HG03097 (cell line): ENCODE results near the gene FER1L5.

Experiments used
- ATAC-seq: cut with Tn5 transposase; IDR thresholded peaks from one replicate; pipeline ENCODE4 v1.9.1; 2021; ENCODE audit not compliant: unreplicated experiment, low FRiP score

The FER1L5 gene

DNA sequence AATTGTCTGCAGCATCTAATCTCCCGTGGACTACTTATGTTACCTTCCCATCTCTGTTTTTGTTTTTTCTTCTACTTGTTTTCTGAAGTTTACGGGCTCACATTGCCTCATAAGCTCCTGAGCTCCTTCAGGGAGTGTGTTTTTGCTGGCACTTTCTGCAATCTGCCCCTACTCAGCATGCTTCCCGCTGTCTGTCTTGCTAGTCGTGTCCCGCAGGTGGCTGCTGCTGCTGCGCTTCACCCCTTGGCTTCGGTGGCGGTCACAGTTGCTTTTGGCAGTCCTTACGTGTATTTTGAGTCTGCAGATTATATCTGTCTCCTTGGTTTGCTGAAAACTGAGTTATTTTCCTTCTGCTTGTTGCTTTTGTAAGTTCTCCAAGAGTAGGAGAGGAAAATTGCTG lies 37.3 kb downstream of the FER1L5 start:
- ATAC-seq, result no peak

GRCh38 chr2:96680561-96681141 lies 38.1 kb downstream of the FER1L5 start:
- ATAC-seq, result no peak

DNA sequence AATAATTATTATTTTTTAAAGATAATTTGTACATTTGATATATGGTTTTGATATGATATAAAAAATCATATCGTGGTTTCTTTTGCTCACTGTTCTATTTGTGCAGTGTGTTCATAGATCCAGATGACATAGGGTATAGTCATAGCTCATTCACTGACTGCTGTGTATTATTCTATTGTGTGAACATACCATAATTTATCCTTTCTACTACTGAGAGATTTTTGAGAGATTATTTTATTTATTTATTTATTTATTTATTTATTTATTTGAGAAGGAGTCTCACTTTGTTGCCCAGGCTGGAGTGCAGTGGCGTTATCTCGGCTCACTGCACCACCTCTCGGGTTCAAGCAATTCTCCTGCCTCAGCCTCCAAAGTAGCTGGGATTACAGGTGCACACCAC lies 39.0 kb downstream of the FER1L5 start:
- no peak for ATAC-seq

- ATAC-seq, result no peak
These were observed 40.7 kb downstream of the FER1L5 start for GRCh38 chr2:96683307-96683706.

DNA sequence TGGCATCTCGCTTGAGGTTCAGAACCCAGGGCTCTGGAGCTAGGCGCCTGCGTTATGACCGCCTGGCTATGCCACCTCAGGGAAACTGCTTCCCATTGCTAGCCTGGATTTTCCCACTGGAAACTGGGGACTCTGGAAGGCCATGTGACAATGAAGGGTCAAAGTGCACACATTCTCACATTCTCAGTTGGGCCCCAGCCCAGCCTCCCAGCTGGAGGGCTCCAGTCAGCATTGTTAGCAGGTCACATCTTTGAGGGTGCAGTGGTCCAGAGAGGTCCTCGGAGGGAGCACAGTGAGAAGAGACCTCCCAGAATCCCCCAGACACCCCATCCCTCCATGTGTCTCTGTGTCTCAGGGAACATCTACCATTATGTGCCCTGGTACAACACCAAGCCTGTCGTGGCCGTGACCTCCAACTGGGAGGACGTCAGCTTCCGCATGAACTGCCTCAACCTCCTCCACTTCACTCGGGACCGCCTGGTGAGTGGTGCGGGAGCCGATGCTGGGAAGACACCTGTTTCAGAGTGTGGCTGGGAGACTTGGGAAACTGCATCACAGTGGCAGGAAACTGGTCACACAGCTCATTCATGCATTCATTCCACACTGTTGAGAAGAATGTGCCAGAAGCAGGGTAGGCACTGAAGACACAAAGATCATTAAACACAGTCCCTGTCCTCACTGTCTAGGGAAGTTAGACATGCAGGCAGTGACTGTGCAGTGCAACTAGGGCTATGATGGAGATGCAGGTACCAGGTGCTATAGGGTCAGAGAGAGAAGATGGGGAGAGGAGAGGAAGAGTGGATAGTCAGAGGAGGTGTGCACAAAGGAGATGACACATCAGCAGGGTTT lies 41.6 kb downstream of the FER1L5 start:
- no peak for ATAC-seq

DNA sequence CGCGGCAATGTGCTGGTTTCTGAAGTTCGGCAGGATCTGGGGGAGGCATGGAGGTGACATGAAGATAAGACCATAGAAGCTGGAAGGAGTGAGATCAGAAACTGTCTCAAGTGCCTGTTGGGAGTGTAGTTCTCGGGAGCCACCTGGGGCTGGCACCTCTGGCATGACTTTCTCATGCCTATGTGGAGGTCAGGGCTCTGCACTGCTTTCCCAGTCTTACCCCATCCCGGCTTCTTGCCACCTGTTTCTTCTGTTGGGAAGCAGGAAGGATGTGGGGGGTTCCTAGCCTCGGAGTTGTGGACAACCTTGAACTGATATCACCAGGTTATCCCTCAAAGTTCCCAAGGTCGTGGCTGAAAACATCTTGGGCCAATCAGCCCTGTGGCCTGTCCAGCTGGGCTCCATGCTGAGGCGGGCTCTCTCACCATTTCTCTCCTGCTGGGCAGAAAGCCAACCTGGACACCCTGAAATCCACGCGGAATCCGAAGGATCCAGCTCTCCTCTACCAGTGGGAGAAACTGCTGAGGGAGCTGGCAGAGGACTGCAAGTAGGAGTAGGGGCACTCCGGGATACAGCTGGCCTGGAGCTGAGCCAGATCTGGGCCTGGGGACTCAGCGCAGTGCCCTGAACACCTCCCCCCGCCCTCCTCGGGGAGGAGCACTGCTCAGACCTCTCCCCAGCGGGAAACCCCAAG lies 42.5 kb downstream of the FER1L5 start:
- no peak for ATAC-seq

DNA sequence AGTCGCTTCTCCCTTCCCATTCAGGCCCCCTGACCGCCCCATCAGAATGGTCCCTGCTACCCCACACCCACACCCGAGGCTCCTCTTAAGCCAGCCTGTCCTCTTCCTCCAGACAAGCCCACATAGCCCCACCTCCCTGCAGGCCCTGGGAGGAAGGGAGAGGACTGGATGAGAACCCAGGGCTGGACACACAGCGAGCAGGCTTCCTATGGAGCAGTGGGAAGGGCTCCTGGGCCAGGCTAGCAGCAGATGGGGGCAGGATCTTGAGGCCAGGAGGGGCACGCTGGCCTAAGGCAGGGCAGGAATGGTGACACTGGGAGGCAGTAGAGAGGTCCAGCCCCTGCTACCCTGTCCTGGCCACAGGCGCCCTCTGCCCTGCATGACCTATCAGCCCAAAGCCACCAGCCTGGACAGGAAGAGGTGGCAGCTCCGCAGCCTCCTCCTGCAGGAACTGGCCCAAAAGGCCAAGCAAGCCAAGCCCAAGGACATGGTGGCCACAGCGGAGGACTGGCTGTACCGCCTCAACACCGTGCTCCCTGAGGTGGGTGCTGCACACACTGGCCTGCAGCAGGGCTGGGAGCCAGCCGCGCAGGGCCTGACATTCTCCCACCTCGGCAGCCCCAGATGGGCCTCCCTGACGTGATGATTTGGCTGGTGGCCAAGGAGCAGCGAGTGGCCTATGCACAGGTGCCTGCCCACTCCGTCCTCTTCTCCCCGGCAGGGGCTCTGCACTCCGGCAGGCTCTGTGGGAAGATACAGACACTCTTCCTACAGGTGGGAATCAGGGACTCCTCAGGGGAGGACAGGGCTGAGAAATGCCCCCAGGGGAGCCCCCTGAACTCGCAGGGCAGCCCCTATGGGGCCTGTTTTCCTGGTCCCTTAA lies 43.3 kb downstream of the FER1L5 start:
- ATAC-seq, result no peak

GRCh38 chr2:96687266-96687665 lies 44.7 kb downstream of the FER1L5 start:
- no peak for ATAC-seq

DNA sequence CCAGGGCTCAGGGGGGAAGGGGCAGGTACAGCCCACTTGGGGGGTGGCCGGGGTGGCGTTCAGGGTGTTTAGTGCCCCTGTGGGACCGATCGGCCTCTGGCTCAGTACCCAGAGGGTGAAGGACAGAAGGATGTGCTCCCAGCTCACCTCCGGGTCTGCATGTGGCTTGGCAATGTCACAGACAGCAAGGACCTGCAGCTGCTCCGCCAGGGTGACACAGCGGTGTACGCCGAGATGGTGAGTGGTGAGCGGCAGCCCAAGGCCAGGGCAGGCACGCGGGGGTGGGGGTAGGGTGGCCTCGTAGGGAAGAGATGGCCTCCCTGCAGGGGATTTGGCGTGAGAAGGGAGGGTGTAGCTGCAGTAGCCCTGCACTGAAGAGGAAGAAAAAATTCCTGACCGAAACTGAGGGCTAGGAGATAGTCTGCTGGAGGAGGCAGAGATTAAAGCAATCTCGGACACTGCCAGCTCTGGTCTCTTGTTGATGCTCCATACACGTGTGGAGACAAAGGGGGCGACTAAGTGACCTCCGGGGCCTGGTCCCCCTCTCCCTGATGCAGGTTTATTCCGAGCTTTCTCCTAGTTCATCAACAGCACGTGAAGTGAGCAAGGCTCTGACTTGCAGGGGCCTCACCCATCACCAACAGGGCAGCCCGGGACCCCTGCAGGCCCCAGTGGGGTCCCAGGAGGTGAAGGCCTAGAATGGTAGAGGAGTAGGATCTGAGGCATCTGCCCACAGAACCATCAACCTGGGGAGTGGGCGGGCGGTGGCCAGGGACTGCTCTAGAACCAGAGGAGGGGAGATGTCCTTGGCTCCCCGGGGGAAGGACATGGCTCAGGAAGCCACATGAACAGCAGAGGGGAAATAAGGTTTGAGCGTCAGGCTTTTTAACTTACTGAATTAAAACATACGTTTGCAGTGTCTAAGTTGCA lies 45.4 kb downstream of the FER1L5 start:
- ATAC-seq, result no peak

- ATAC-seq, result no peak
These were observed 46.3 kb downstream of the FER1L5 start for GRCh38 chr2:96688649-96689430.

- ATAC-seq, result no peak
These were observed 46.9 kb downstream of the FER1L5 start for GRCh38 chr2:96689431-96689991.

DNA sequence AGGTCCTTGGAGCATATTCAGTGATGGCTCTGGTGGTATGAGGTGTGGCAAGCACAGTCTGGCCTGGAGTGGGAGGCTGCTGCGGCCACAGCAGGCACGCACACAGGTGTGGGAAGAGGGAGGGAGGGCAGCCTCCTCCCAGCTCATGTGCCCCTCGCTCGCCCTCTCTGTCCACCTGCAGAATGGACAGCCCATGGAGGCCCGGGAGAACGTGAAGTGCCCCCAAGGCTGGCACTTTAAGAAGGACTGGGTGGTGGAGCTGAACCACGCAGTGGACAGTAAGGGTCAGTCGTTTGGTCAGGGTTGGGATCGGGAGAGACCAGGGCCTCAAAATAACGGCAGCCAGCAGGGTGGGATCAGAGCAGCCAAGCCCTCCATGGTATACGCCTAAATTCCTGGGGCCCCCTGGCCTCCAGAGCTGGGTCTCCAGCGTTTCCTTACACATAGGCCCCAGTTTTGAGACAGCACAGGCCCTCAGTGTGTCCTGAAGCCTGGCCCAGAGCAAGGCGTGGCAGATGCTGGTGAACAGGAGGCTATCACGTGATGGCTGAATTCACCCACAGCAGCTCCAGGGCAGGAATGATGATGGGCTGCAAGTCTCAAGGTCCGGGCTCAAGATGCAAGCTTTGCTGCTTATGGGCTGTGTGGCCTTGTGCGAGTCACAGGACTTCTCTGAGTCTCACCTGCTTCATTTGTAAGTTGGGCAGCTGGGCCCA lies 47.9 kb downstream of the FER1L5 start:
- ATAC-seq, result no peak

DNA sequence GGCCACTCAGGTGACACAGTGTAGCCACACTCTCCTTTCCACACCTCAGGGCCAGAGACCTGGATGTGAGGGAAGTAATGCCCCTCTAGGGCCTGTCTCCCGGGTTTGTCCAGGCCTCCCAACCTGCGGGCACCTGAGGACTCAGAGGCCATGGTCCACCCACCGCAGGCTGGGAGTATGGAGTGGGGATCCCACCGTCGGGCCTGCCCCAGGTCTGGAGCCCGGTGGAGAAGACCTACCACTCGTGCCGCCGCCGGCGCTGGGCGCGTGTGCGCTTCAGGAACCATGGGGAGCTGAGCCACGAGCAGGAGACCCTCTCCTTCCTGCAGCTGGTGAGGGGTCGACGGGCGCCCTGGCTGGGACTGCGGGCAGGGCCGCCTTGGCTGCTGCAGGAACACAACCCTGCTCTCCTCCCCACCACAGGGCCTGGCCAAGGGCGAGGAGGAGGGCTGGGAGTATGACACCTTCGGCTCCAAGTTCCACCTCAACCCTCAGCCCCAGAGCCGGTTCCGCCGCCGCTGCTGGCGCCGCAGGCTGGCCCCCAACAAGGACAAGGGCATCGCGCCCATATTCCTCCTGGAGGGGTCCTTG lies 48.6 kb downstream of the FER1L5 start:
- no peak for ATAC-seq

GRCh38 chr2:96692094-96692971 lies 49.8 kb downstream of the FER1L5 start:
- ATAC-seq, result no peak

DNA sequence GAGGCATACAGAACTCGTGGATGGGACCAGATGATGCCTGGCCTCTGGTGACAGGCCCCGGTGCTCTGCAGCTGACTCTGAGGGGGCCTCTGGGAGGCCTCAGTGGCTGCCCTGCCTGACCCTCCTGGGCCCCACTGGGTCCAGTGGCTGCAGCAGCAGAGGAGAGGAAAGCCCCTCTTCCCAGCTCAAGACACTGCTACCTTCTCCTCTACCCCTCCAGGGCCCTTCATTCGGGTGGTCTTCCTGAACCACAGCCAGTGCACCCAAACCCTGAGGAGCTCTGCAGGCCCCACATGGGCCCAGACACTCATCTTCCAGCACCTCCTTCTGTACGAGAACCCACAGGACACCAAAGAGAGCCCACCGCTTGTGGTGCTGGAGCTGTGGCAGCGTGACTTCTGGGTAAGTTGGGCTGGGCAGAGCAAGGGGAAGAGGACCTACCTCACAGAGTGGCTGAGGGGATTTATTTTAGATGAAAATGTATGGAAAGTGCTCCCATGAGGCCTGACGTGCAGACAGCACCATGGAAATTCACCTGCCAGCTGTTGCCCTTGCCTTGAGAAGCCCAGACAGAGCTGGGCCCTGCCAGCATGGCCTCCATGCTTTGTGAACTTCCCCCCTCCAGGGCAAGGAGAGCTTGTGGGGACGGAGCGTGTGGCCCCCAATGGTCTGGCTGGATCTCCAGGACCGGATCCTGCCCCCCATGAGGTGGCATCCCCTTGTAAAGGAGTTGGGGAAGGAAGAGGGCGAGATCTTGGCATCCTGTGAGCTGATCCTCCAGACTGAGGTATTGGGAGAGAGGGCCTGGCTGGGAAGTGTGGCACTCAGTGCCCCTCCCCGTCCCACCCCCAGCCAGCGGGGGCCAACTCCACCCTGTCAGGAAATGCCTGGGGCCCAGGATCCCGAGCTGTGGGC lies 51.0 kb downstream of the FER1L5 start:
- no peak for ATAC-seq

DNA sequence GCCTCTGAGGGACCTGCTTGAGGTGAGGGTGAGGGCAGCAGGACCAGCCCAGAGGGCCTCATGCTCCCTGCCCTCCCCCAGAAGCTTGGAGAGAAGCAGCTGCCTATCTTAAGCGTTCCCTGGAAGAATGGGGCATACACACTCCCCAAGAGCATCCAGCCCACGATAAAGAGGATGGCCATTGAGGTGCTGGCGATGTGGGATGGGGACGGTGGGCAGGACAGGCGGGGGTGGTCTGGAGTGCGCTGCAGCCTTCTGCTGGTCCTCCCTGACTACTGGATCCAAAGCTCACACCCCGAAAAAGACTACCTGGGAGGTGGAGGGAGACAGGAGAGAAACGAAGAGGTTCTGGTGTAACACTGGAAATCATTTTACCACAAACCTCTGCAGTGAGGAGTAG lies 51.7 kb downstream of the FER1L5 start:
- ATAC-seq, result no peak
